Measurements from ENCODE around the gene RBM38.

DNA sequence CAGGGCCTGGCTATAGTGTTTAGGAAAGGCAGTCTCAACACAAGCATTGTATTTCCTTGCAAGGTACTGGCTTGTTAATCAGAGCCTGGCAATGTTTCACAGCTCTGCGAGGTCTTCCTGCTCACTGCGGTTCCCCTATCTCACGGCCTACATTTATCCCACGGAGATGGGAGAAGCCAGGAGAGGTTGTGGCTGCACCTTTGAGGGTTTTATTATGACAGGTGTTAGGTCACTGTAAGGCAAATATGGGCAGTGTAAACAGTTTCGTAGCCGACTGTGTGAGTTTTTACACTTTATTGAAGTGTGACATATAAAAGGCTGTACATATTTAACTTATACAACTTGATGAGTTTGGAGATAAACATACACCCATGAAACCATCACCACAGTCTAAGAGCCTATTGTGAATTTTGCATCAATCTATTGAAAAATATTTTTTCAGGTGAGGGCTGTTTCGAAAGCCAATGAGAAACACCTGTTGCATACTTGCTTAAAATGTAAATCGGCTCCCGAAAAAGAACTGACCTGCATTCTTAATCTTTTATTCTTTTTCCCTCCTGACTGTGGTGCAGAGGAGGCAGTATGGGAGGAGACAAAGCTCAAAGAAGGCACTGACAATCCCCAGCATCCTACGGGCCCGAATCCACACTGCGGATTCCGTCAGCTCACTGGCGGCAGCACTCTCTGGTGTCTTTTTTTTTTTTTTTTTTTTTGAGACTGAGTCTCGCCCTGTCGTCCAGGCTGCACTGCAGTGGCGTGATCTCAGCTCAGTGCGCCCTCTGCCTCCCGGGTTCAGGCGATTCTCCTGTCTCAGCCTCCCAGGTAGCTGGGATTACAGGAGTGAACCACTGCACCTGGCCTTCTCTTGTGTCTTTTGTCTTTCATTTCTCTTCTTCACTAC lies 7.5 kb upstream of the RBM38 start:
- no peak for TF ChIP-seq POLR2A (IDR thresholded peaks at IDR 0.05)
- no peak for TF ChIP-seq POLR2AphosphoS5 (IDR thresholded peaks at IDR 0.05)
